ENCODE data around the gene ARL2.
A peak's percentile ranks its signal among the peaks of the same experiment; 100 is the strongest.
"Not testable (repeated sequence)": the region's sequence is repeated elsewhere in the genome, so short reads cannot be mapped to it uniquely, and the experiment has no call there.

The ARL2 gene

DNA sequence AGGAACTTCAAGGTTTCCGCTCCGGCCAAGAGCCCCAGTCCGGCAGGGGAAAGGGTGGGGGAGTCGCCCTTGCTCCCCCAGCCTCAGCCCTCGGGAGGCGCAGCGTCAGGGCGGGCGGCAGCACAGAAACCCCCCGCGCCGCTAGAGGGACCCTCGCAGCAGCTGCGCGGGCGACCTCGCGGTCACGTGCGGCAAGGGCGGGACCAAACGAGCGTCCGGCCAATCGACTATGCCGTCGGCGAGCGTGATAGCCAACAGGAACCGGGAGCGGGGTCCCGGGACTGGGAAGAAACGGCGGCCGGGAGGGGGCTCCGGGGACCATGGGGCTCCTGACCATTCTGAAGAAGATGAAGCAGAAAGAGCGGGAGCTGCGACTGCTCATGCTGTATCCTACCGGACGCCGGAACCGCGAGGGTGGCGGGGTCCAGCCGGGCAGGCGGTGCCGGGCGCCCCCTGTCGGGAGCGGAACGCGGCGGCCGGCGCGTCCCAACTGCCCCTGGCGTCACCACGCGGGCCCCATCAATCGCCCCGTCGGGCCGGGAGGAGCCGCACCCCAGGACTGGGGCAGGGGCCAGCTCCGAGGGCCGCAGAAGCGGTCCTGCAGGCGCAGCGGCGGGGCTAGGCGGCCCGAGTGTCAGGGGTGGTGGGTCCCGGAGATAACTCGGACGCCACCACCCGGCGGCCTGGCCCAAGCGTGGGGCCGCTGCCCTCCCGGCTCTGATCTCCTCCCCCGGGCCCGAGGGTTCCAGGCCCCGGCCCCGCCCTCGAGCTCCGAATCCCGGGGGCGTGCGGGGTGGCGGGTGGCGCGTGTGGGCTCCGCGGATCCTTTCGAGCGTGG, at the start of gene ARL2:
Gene ARL2, plus strand, starts transcription at position 273 of the 838 bp plus-strand sequence. Its CDS starts 48 bp downstream, at position 321.
- DNase-seq = peak; percentile 62 to 95 (median 88)

DNA sequence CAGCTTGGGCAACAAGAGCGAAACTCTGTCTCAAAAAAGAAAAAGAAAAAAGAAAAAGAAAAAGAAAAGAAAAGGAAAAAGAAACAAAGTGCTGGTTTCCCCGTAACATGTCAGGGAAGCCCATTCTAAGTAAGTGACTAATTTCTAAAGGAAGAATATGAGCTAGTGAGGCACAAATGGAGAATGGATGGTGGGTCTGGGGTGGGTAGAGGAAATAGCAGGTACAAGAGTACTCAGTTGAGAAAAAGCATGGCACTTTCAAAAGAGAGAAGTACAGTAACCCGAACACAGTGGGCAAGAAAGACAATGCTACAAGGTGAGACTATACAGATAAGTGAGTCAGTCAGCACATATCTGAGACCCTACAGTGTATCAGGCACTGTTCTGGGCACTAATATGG, 46.6 kb upstream of the ARL2 start:
- no peak for DNase-seq

- no peak for DNase-seq
Observed at GRCh38 chr11:64969209-64969608, 44.8 kb upstream of the ARL2 start.

GRCh38 chr11:64970731-64971151, 43.2 kb upstream of the ARL2 start:
- DNase-seq = no peak

DNA sequence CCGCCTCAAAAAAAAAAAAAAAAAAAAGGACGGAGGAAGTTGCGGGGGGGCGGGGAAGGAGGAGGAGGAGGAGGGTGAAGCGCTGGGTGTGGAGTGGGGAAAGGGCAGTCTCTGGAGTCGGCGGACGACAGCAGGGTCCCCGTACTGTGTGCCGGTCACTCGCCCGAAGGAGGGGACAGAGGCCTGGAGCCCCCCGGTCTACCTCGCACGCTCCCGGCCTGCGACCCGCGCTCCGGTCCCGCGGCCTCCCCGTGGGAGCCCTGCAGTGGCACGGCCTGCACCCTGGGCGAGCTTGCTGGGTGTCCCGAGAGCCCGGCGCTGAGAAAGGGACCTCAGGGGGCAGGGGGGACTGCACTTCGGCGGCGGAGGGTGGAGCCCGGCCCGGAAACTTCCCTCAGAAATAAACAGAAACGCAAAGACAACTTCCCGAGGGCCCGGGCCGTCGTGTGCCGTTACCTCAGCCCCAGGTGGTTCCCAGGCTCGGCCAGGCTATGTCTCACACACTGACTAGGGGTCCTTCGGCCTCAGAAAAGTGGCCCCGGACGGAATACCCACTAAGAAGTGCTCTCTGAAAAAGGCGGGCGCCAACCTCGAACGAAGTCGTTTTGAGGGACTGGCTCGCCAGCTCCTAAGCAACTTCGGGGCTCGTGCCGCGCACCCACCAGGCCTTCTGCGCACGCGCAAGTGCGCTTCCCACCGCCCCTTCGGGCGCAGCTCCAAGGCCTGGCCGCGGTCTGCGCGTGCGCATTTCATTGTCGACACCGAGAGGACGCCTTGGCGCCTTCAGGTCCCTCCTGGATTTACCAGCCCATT, 42.3 kb upstream of the ARL2 start, which contains the start of gene MAJIN:
Gene MAJIN, minus strand, starts transcription at position 688 of the 813 bp plus-strand sequence. CDS start 12,703 bp downstream, outside the sequence.
- DNase-seq = peak in 53 of 58 donors; percentile 3 to 75 (median 37)

DNA sequence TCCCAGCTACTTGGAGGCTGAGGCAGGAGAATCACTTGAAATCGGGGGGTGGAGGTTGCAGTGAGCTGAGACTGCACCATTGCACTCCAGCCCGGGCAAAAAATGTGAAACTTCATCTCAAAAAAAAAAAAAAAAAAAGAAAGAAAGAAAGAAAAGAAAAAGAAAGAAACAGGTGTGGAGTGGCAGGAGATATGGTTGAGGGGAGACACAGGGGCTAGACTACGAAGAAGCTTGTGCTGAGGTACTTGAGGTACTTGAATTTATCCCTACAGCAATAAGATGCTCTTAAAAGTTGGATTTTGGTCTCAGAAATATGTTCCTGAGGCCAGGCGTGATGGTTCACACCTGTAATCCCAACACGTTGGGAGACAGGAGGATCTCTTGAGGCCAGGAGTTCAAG, 39.8 kb upstream of the ARL2 start:
- DNase-seq = no peak

DNA sequence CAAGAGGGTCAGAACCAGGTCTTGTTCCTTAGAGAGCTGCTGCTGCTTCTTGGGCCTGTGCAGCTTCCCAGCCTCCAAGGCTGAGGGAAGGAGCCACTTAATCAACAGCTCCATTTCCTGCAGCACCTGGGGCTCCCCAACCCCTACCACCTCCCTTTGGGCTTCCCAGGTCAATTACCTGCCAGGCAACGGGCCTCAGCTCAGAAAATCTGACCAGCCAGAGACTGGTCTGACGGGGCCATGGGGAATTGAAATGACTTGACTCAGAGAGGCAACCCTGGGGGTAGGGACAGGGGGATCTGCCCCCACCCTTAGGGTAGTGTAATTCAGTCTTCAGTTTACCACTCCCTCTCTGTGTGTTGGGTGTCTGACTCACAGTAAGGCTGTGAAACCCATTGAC, 37.3 kb upstream of the ARL2 start:
- no peak for DNase-seq

DNA sequence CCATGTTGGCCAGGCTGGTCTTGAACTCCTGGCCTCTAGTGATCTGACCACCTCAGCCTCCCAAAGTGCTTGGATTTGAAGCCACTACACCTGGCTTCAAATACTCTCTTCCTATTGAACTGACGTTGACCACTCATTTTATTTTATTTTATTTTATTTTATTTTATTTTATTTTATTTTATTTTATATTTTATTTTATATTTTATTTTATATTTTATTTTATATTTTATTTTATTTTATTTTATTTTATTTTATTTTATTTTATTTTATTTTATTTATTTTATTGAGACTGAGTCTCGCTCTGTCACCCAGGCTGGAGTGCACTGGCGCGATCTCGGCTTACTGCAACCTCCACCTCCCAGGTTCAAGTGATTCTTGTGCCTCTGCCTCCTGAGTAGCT, 30.6 kb upstream of the ARL2 start:
- not testable (repeated sequence) for DNase-seq

- no peak for DNase-seq
Observed at GRCh38 chr11:64987998-64988854, 25.7 kb upstream of the ARL2 start.

- DNase-seq = no peak
Observed at GRCh38 chr11:64989416-64989815, 24.5 kb upstream of the ARL2 start.

GRCh38 chr11:64990222-64990923, 23.6 kb upstream of the ARL2 start:
- DNase-seq = no peak

DNA sequence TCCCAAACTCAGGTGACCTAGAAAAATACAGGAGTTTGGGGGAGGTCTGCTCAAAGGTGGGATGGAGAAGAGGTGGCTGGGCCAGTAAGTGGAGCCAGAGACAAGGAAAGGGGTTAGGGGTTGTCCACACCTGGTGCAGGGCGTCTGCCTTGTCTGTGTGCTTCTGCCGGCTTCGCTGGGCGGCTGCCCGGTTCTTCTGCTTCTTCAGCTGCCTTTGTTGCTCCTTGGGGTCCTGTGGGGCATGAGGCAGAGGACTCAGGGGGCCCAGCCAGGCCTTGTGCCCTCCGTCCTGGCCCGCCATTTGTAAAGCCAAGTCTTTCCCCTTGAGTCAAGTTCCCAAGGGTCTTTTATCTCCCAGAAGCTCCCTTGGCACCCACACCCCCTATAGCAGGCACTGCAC, 19.6 kb upstream of the ARL2 start:
- no peak for DNase-seq

DNA sequence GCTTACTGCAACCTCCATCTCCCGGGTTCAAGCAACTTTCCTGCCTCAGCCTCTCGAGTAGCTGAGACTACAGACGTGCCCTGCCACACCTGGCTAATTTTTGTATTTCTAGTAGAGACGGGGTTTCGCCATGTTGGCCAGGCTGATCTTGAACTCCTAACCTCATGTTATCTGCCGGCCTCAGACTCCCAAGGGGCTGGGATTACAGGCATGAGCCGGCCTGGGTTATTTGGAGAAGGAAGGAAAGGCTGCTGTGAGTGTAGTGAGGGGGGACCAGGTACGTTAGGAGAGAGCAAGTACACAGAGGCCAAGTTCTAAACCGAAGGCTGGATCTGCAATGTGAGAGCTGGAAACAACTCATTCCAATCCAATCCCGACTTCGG, 17.6 kb upstream of the ARL2 start:
- DNase-seq = no peak

GRCh38 chr11:64996710-64997380, 17.1 kb upstream of the ARL2 start, which contains the start of gene BATF2:
Gene BATF2 (minus strand): TSS chr11:64996971. CDS start chr11:64996914, 57 bp downstream.
- DNase-seq = peak in 53 of 58 donors; percentile 2 to 65 (median 35)

DNA sequence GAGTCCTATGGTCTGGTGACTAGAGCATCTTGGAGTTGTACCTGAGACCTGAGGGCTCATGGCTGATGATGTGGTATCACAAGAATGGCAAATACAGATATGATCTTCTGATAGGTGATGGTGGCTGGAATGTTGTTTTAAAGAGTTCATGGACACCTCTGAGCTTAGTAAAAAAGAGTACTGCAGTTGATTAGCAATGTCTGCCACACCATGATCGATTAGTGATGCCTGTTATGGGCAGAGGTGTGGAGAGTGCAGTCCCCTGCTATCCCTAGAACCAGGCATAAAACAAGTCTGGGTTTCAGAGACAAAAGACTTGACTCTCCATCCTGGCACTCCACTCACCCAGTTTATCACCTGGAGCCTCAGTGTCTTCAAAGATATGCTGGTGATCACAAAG, 15.8 kb upstream of the ARL2 start:
- no peak for DNase-seq

DNA sequence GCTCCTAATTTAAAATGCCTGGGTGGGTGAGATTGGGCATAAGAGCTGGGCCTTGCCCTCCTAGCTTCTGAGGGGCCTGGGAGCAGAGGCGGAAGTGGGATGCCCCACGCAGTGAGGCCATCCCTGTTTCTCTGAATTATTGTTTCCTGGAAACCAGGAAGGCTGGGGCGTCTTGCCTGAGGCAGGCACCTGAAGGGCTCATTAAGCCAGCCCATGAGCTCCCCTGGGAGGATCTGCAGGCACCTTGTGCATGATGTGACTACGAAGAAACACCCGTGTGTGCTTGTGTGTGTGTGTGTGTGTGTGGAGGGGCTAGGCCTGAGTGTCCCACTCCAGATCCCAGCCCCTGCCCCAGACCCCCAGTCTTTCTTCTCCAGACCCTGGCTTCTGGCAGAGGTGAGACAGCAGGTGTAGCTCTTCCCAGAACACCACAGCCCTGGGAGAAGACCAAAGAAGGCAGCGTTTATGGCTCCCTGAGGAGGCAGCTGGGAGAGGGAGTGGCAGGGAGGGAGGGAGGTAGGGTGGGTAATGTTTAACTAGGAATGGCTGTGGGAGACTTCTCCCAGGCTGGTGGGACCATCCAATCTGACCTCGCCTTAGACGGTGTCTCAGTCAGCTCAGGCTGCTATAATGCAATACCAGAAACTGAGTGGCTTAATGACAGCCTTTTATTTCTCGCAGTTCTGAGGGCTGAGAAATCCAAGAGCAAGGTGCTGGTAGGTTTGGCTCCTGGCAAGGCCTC, 15.1 kb upstream of the ARL2 start:
- DNase-seq = no peak

GRCh38 chr11:64999478-64999877, 14.5 kb upstream of the ARL2 start:
- no peak for DNase-seq

- no peak for DNase-seq
Observed at GRCh38 chr11:65002706-65003105, 11.3 kb upstream of the ARL2 start.

- DNase-seq = no peak
Observed at GRCh38 chr11:65003282-65003681, 10.7 kb upstream of the ARL2 start.
